ENCODE measurements around the gene ARV1. TPM values are rescaled to one million over a fixed set of nuclear protein-coding genes. Genes with fewer than 3 reads are reported as not detected.

The ARV1 gene
- total RNA-seq, 2 experiments from 2014 or later, result 15.2 to 15.3 TPM

- H3K4me1 Mint-ChIP-seq (ENCODE audit: low read depth), result peaks cover 2% of the 10 kb centered on the region
- no peak overlapping the region for H3K27ac Mint-ChIP-seq
- H3K4me3 Mint-ChIP-seq, result no peak overlapping the region
- H3K36me3 Mint-ChIP-seq (ENCODE audit: low read depth), result peaks cover 11% of the 10 kb centered on the region
- TF ChIP-seq, protein P1, sequence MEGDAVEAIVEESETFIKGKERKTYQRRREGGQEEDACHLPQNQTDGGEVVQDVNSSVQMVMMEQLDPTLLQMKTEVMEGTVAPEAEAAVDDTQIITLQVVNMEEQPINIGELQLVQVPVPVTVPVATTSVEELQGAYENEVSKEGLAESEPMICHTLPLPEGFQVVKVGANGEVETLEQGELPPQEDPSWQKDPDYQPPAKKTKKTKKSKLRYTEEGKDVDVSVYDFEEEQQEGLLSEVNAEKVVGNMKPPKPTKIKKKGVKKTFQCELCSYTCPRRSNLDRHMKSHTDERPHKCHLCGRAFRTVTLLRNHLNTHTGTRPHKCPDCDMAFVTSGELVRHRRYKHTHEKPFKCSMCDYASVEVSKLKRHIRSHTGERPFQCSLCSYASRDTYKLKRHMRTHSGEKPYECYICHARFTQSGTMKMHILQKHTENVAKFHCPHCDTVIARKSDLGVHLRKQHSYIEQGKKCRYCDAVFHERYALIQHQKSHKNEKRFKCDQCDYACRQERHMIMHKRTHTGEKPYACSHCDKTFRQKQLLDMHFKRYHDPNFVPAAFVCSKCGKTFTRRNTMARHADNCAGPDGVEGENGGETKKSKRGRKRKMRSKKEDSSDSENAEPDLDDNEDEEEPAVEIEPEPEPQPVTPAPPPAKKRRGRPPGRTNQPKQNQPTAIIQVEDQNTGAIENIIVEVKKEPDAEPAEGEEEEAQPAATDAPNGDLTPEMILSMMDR (IDR thresholded peaks at IDR 0.05), result no peak
- no peaks in the 10 kb centered on the region for H3K9me3 Mint-ChIP-seq
- ChIA-PET POLR2A (no interaction called here), CTCF (interaction anchor here (1.1 kb wide), 1 partner anchor 20 kb away, joined by 3 read pairs; no protein-coding TSS in a partner anchor)
- no peaks in the 10 kb centered on the region for H3K27me3 Mint-ChIP-seq
- no peak for ATAC-seq
- DNase-seq, result no peak
- intact Hi-C loops (cut with micrococcal nuclease), result no loop called here
Measured at GRCh38 chr1:230948903-230949302, 30.0 kb upstream of the ARV1 start.

GRCh38 chr1:230950404-230950803 lies 28.5 kb upstream of the ARV1 start:
- TF ChIP-seq, protein P1 (IDR thresholded peaks at IDR 0.05), result no peak
- Mint-ChIP-seq H3K27me3 (no peaks in the 10 kb centered on the region), H3K27ac (no peak overlapping the region), H3K4me1 (ENCODE audit: low read depth) (peaks cover 2% of the 10 kb centered on the region), H3K9me3 (no peaks in the 10 kb centered on the region), H3K4me3 (no peak overlapping the region), H3K36me3 (ENCODE audit: low read depth) (peaks cover 6% of the 10 kb centered on the region)
- POLR2A ChIA-PET, result no interaction called here
- CTCF ChIA-PET, result no interaction called here
- DNase-seq (no peak), ATAC-seq (no peak)
- intact Hi-C loops (cut with micrococcal nuclease), result no loop called here

DNA sequence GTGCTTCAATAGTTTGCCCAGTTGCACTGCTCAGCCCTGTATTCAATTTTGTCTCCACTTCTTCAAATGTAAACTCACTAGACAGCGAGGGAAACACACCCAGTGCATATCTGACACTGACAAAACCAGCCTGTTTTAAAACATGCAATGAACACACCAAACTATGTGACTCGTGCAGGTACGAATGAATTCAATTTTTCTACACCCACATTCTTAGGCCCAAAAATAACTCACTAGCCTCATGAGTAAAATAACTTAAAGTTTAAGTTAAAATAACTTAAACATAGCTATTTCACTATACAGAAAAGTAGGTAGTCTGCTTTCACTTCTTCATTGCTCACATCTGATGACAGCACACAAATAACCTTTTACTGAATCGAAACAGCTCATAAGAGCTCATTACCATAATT lies 21.3 kb upstream of the ARV1 start:
- Mint-ChIP-seq H3K27me3 (no peaks in the 10 kb centered on the region), H3K9me3 (no peaks in the 10 kb centered on the region), H3K36me3 (ENCODE audit: low read depth) (peaks cover 14% of the 10 kb centered on the region), H3K27ac (no peak overlapping the region), H3K4me1 (ENCODE audit: low read depth) (peaks cover 8% of the 10 kb centered on the region), H3K4me3 (no peak overlapping the region)
- ChIA-PET POLR2A (interaction anchor here (0.6 kb wide), 1 partner anchor 177 kb away, joined by 3 read pairs; no protein-coding TSS in a partner anchor), CTCF (interaction anchor here (0.6 to 1.5 kb wide), 2 partner anchors 41 to 1868 kb away, joined by 3 to 4 read pairs; no protein-coding TSS in a partner anchor)
- intact Hi-C loops (cut with micrococcal nuclease), result no loop called here
- ATAC-seq (no peak), DNase-seq (no peak)
- TF ChIP-seq, protein P1 (IDR thresholded peaks at IDR 0.05), result no peak

GRCh38 chr1:230958370-230958769 lies 20.5 kb upstream of the ARV1 start:
- ChIA-PET CTCF (interaction anchor here (0.6 to 1.5 kb wide), 2 partner anchors 42 to 1868 kb away, joined by 3 to 4 read pairs; no protein-coding TSS in a partner anchor), POLR2A (no interaction called here)
- DNase-seq (no peak), ATAC-seq (no peak)
- no peak overlapping the region for H3K27ac Mint-ChIP-seq
- peaks cover 14% of the 10 kb centered on the region for H3K36me3 Mint-ChIP-seq (ENCODE audit: low read depth)
- H3K4me3 Mint-ChIP-seq, result no peak overlapping the region
- TF ChIP-seq, protein P1 (IDR thresholded peaks at IDR 0.05), result no peak
- peaks cover 10% of the 10 kb centered on the region for H3K4me1 Mint-ChIP-seq (ENCODE audit: low read depth)
- no peaks in the 10 kb centered on the region for H3K27me3 Mint-ChIP-seq
- intact Hi-C loops (cut with micrococcal nuclease), result no loop called here
- no peaks in the 10 kb centered on the region for H3K9me3 Mint-ChIP-seq

DNA sequence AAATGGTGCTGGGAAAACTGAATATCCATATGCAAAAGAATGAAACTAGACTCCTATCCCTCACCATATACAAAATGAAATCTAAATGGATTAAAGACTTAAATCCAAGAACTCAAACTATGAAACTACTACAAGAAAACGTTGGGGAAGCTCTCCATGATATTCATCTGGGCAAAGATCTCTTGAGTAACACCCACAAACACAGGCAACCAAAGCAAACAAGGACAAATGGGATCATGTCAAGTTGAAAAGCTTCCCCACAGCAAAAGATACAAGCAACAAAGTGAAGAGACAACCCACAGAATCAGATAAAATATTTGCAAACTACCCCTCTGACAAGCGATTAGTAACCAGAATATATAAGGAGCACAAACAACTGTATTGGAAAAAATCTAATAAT lies 14.0 kb upstream of the ARV1 start:
- ATAC-seq (no peak), DNase-seq (no peak)
- H3K9me3 Mint-ChIP-seq, result no peaks in the 10 kb centered on the region
- H3K36me3 Mint-ChIP-seq (ENCODE audit: low read depth), result peaks cover 7% of the 10 kb centered on the region
- peaks cover 29% of the 10 kb centered on the region for H3K4me1 Mint-ChIP-seq (ENCODE audit: low read depth)
- intact Hi-C loops (cut with micrococcal nuclease), result no loop called here
- TF ChIP-seq, protein P1 (IDR thresholded peaks at IDR 0.05), result no peak
- CTCF ChIA-PET, result interaction anchor here (0.7 kb wide), 1 partner anchor 253 kb away, joined by 3 read pairs; no protein-coding TSS in a partner anchor
- POLR2A ChIA-PET, result no interaction called here
- H3K27ac Mint-ChIP-seq, result no peak overlapping the region
- no peak overlapping the region for H3K4me3 Mint-ChIP-seq
- H3K27me3 Mint-ChIP-seq, result no peaks in the 10 kb centered on the region

Data from activated CD8-positive, alpha-beta T cell treated with anti-CD3 and anti-CD28 coated beads for 36 hours (primary cell).